Stimulated activated memory B cell treated with anti-CD40 and anti-IgM and Interleukin-4, amounts not matched to agents 10 μg/mL and 1 μg/mL and 100 μg/mL, for 72 hours (primary cell): ENCODE measurements around the gene RASIP1.
"Not testable (repeated sequence)": the region's sequence is repeated elsewhere in the genome, so short reads cannot be mapped to it uniquely, and the experiment has no call there.

Source experiments
- ATAC-seq: fragments of 150-1000 bp; cut with Tn5 transposase; 2 replicates; pipeline ENCODE4 v1.10.0; 2021
- H3K27ac Mint-ChIP-seq: one replicate; pipeline ENCODE4 v1.8.0; 2022; ENCODE audit warnings: mild to moderate bottlenecking, mixed read lengths
- H3K27me3 Mint-ChIP-seq: one replicate; pipeline ENCODE4 v1.8.0; 2022; ENCODE audit warnings: mixed read lengths
- H3K36me3 Mint-ChIP-seq: one replicate; pipeline ENCODE4 v1.8.0; 2022; ENCODE audit warnings: mixed read lengths
- H3K4me1 Mint-ChIP-seq: one replicate; pipeline ENCODE4 v1.8.0; 2022; ENCODE audit warnings: mixed read lengths
- H3K4me3 Mint-ChIP-seq: one replicate; pipeline ENCODE4 v1.8.0; 2022; ENCODE audit warnings: mild to moderate bottlenecking, moderate library complexity, mixed read lengths
- H3K9me3 Mint-ChIP-seq: one replicate; pipeline ENCODE4 v1.8.0; 2022; ENCODE audit warnings: mixed read lengths

Gene RASIP1

DNA sequence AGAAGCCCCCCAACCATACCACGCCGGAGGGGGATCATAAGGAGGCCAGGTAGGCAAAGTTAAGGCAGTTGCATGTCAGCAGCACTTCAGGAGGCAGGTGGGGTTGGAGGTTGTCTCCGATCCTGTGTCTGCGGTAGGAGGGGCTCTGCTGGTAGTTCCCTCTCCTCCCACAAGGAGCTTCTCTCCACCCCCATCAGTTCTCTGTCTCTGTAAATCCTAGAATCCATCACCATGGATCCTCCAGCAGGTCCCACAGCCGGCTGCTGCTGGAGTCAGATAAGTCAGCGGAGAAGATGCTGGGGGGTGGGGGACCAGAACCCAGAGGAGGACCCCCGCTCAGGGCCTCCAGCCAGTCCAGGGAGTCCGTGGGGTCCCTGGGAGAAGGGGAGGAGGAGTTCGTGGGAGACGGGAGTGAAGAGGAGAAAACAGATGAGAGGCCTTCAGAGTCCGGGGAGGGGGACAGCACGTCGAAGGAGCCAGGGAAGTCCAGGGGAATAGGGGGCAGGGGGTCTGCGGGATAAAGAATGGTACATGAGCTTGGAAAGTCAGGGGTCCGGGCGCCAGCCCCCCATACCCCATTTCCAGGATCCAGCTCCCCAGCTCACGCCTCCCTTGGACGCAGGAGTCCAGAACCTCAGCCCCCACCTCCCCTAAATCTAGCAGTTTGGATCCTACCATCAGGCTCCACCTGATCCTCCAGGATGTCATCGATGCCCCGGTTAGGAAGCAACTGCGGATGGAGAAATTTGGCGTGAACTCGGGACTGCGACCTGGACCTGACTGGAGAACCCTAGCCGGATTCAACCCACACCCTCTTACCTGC is 27.2 kb downstream of the RASIP1 start:
- H3K9me3 Mint-ChIP-seq = peaks cover 3% of the 10 kb centered on the region
- H3K4me1 Mint-ChIP-seq = peaks cover 22% of the 10 kb centered on the region
- peak overlapping the region; percentile 1 for H3K27ac Mint-ChIP-seq
- ATAC-seq = no peak
- H3K4me3 Mint-ChIP-seq = peak overlapping the region; percentile 70
- no peaks in the 10 kb centered on the region for H3K27me3 Mint-ChIP-seq
- H3K36me3 Mint-ChIP-seq = no peaks in the 10 kb centered on the region

DNA sequence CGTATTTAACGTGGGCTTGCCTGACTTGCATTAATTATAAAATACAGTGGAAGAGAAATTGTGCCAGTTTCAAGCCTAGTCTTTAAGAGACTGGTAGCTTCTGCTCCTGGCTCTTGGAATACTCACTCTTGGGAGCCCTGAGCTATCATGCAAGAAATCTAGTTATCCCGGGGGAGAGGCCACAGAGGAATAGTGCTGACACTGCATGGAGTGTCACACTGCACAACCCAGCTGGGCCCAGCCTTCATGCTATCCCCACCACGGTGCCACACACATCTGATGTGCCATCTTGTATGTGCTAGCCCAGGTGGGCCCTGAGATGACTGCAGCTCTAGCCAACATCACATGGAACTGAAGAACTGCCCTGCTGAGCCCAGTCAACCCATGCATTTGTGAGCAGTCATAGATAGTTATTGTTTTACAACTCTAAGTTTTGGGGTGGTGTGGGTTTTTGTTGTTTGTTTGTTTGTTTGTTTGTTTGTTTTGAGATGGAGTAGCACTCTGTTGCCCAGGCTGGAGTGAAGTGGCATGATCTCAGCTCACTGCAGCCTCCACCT is 29.2 kb downstream of the RASIP1 start:
- no peak for ATAC-seq
- Mint-ChIP-seq H3K4me3 (no peak overlapping the region), H3K27ac (no peak overlapping the region), H3K36me3 (peaks cover 11% of the 10 kb centered on the region), H3K27me3 (no peaks in the 10 kb centered on the region), H3K4me1 (peaks cover 22% of the 10 kb centered on the region), H3K9me3 (peaks cover 3% of the 10 kb centered on the region)

DNA sequence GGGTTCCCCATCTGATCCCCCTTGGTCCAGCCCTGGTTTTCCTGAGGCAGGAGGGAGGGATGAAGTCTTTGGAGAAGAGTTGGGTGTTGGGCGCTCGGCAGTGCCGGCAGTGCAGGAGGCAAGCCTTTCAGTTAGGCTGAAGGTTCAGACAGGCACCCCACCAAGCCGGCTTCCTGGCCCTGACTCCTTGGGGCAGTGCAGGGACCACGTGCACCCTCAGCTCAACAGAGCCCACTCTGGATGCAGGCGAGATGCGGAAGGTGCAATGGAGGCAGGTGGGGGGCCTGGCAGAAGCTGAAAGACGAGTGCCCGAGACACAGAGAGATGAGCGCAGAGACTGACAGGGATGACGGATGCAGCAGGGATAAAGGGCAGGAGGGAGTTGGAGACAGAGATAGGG is 31.9 kb downstream of the RASIP1 start:
- H3K9me3 Mint-ChIP-seq = peaks cover 3% of the 10 kb centered on the region
- ATAC-seq = no peak
- no peak overlapping the region for H3K4me3 Mint-ChIP-seq
- H3K27ac Mint-ChIP-seq = no peak overlapping the region
- peaks cover 8% of the 10 kb centered on the region for H3K4me1 Mint-ChIP-seq
- no peaks in the 10 kb centered on the region for H3K27me3 Mint-ChIP-seq
- H3K36me3 Mint-ChIP-seq = peaks cover 21% of the 10 kb centered on the region

DNA sequence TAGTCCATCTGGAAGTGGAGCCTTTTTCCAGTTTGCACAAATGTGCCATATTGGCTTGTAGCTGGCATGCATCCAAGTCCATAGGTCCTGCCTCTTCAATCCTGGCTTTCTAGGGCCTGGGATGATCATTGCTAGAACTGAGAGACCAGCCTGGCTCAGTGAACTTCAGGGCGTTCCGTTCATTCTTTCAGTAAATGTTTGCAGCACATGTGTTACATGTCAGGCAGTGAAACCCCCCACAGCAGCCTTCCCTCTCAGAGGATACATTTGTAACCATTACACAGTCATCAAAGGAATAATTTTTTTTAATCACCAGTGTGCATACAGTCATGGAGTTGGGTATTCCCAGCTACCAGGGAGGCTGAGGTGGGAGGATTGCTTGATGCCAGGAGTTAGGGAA is 35.0 kb downstream of the RASIP1 start:
- H3K4me3 Mint-ChIP-seq = no peak overlapping the region
- no peaks in the 10 kb centered on the region for H3K27me3 Mint-ChIP-seq
- H3K4me1 Mint-ChIP-seq = no peaks in the 10 kb centered on the region
- H3K9me3 Mint-ChIP-seq = peaks cover 3% of the 10 kb centered on the region
- peaks cover 31% of the 10 kb centered on the region for H3K36me3 Mint-ChIP-seq
- H3K27ac Mint-ChIP-seq = no peak overlapping the region
- ATAC-seq = no peak

DNA sequence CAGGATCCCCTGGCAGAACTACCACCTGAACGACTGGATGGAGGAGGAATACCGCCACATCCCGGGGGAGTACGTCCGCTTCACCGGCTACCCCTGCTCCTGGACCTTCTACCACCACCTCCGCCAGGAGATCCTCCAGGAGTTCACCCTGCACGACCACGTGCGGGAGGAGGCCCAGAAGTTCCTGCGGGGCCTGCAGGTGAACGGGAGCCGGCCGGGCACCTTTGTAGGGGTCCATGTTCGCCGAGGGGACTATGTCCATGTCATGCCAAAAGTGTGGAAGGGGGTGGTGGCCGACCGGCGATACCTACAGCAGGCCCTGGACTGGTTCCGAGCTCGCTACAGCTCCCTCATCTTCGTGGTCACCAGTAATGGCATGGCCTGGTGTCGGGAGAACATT is 37.1 kb downstream of the RASIP1 start:
- Mint-ChIP-seq H3K27me3 (peaks cover 3% of the 10 kb centered on the region), H3K4me1 (no peaks in the 10 kb centered on the region), H3K4me3 (no peak overlapping the region), H3K27ac (no peak overlapping the region), H3K36me3 (peaks cover 31% of the 10 kb centered on the region), H3K9me3 (no peaks in the 10 kb centered on the region)
- no peak for ATAC-seq

DNA sequence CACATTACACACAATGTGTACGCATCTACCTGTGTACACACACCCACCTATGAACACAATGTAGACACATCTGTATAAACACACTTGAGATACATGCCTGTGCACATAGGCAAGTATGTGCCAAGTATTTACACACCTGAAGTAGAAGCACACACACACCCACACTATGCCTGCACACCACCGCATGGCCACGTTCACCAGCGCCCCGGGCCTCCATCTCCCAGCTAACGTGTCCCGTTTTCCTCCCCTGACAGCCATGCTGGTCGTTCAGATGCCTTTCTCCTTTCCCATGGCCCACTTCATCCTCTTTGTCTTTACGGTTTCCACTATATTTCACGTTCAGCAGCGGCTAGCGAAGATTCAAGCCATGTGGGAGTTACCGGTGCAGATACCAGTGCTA is 37.7 kb downstream of the RASIP1 start:
- ATAC-seq = no peak
- Mint-ChIP-seq H3K9me3 (no peaks in the 10 kb centered on the region), H3K27me3 (peaks cover 9% of the 10 kb centered on the region), H3K27ac (no peak overlapping the region), H3K4me3 (no peak overlapping the region), H3K4me1 (no peaks in the 10 kb centered on the region), H3K36me3 (peaks cover 29% of the 10 kb centered on the region)

DNA sequence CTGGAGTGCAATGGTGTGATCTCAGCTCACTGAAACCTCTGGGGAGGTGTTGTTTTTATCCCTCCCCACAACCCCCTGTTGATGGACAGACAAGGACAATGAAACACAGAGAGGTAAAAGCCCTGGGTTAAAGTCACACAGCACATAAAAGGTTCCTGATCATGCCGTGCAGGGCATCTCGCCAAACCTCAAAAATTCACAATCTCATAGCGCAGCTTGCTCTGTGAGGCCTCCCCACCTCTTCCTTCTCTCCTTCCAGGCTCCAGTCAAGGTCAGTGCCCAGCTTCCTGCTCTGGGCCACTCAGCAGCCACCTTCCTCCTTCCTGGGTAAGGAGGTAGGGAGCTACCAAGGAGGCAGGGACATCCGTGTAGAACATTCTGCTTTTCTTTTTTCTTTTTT is 42.4 kb downstream of the RASIP1 start:
- Mint-ChIP-seq H3K9me3 (no peaks in the 10 kb centered on the region), H3K27me3 (peaks cover 27% of the 10 kb centered on the region), H3K36me3 (peaks cover 8% of the 10 kb centered on the region), H3K4me1 (peaks cover 12% of the 10 kb centered on the region), H3K27ac (no peak overlapping the region), H3K4me3 (no peak overlapping the region)
- ATAC-seq = no peak

DNA sequence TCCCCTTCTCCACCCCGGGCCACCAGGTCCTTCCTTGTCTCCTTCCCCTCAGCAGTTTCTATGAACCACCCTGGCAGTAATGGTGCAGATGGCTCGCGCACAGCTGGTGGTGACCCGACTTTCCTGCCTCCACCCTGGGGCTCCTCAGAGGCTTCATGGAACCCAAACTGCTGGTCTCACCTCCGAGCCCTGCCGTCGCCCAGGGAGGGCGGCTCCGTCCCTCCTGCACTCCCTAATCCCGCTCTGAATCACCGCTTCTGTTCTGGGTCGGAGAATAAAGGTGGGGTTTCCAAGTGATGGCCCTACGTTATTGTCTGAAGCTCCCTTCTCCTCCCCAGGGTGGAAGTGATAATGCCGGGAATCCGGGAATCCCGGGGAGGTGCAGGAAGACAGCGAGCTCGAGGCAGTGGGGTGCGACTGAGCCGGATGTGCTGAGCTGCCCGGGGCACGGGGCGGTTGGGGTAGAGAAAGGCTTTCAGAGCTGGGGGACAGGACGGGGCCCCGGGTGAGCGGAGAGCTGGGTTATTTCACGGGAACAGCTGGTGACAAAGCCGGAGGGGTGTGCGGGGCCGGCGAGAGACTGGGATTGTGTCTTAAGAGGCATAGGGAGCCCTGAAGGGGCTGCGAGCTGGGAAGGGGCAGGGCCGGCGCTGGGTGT is 43.9 kb downstream of the RASIP1 start:
- peak overlapping the region; percentile 40 for H3K4me3 Mint-ChIP-seq
- H3K4me1 Mint-ChIP-seq = peaks cover 12% of the 10 kb centered on the region
- ATAC-seq = peak; percentile 31
- H3K9me3 Mint-ChIP-seq = no peaks in the 10 kb centered on the region
- peak overlapping the region; percentile 19 for H3K27ac Mint-ChIP-seq
- peaks cover 8% of the 10 kb centered on the region for H3K36me3 Mint-ChIP-seq
- H3K27me3 Mint-ChIP-seq = peaks cover 27% of the 10 kb centered on the region

DNA sequence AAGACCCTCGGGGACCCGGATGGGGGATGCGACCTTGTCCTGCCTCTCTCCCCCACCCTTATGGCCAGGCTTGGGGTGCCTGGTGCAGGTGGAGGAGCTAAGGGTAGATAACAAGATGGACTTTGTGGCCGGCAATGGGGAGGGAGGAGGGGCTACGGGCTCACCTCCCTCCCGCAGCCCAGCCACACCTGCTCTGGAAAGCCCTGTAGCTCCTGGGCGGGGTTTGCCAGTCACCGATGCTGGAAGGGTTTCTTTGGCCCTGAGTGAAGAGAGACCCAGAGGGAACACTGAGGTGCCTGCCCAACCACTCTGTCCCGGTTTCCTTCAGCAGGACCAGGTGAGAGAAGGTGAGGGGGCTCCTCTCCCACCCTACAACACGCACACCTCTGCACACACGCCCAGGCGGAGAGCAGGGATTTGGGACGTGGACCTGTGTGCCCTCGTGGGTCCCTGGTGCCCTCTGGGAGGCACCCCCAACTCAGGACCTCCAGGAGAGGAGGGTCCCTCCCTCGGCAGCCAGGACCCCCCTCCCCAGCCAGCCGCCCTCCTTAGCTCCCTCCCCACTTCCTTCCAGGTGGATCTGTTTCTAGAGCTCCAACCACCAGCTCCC is 44.6 kb downstream of the RASIP1 start, which contains the start of gene FUT2:
TSS of gene FUT2 (plus strand) at position 229 of the 610 bp plus-strand sequence. CDS start 6,986 bp downstream, outside the sequence.
- Mint-ChIP-seq H3K4me3 (peak within 1 kb of the TSS; percentile 40), H3K4me1 (peaks cover 12% of the 10 kb centered on the region), H3K36me3 (peaks cover 3% of the 10 kb centered on the region), H3K27me3 (peaks cover 27% of the 10 kb centered on the region), H3K9me3 (no peaks in the 10 kb centered on the region), H3K27ac (peak within 1 kb of the TSS; percentile 19)
- no peak for ATAC-seq

DNA sequence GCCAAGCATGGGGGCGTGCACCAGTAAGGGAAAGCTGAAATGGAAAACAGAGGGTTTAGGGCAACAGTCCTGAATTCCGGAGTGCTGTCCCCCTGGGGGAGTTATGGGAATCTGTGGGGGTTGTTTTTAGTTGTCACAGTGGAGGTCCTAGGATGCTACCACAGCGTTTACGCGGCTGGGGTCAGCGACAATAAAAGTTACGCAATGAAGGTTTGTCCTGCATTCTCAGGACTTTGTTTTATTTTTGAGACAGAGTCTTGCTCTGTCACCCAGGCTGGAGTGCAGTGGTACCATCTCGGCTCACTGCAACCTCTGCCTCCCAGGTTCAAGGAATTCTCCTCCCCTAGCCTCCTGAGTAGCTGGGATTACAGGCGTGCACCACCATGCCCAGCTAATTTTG is 46.8 kb downstream of the RASIP1 start:
- not testable (repeated sequence) for H3K9me3 Mint-ChIP-seq, ATAC-seq, H3K4me3 Mint-ChIP-seq, H3K27ac Mint-ChIP-seq, H3K36me3 Mint-ChIP-seq
- Mint-ChIP-seq H3K4me1 (peaks cover 12% of the 10 kb centered on the region), H3K27me3 (peaks cover 27% of the 10 kb centered on the region)

DNA sequence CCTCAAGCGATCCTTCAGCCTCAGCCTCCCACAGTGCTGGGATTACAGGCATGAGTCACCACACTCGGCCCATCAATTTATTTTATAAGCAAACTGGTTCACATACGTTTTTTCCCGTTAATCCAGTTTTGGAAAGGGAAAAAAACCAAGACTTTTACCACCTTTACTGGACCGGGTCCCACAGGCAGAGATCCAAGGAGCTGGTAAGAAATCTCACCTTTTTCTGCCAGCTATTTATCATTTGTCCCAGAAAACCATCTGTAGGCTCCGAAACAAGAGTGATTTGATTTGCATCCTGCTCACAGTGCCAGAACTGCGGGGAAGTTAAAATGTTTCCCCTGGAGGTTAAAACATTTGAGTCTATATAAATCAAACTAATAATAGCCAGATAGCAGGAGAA is 51.0 kb downstream of the RASIP1 start:
- H3K36me3 Mint-ChIP-seq = no peaks in the 10 kb centered on the region
- H3K27me3 Mint-ChIP-seq = no peaks in the 10 kb centered on the region
- no peak for ATAC-seq
- H3K4me3 Mint-ChIP-seq = no peak overlapping the region
- H3K9me3 Mint-ChIP-seq = no peaks in the 10 kb centered on the region
- H3K27ac Mint-ChIP-seq = no peak overlapping the region
- no peaks in the 10 kb centered on the region for H3K4me1 Mint-ChIP-seq

DNA sequence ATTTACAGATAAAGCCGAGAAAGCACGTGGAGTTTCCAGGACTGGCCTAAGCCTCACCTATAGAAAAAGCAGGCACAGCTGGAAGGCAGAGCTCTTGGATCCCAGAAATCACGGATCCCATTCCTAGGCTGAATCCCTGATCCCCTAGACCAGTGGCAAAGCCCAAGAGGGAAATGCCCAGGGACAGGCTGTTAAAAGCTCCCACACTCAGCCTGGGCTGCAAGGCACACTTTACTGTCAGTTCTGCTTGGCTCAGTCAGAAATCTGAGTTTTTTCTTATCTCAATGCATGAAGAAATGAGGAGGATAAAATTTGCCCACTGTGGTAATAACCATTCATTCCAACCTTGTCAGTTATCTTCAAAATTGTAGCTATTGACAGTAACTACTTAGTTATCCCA is 52.6 kb downstream of the RASIP1 start:
- H3K4me1 Mint-ChIP-seq = no peaks in the 10 kb centered on the region
- no peaks in the 10 kb centered on the region for H3K36me3 Mint-ChIP-seq

DNA sequence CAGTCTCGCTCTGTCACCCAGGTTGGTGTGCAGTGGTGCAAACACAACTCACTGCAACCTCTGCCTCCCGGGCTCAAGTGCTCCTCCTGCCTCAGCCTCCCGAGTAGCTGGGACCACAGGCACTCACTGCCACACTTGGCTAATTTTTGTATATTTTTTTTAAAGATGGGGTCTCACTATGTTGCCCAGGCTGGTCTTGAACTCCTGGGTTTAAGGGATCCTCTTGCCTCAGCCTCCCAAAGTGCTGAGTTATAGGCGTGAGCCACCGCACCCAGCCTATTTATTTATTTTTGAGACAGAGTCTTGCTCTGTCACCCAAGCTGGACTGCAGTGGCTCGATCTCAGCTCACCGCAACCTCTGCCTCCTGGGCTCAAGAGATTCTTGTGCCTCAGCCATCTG is 53.8 kb downstream of the RASIP1 start:
- not testable (repeated sequence) for H3K4me3 Mint-ChIP-seq, ATAC-seq, H3K4me1 Mint-ChIP-seq, H3K27ac Mint-ChIP-seq, H3K36me3 Mint-ChIP-seq, H3K27me3 Mint-ChIP-seq, H3K9me3 Mint-ChIP-seq

More for the DNA sequence above, 52.6 kb downstream of the RASIP1 start:
- Mint-ChIP-seq H3K27ac (no peak overlapping the region), H3K4me3 (no peak overlapping the region), H3K27me3 (no peaks in the 10 kb centered on the region), H3K9me3 (no peaks in the 10 kb centered on the region)
- no peak for ATAC-seq

DNA sequence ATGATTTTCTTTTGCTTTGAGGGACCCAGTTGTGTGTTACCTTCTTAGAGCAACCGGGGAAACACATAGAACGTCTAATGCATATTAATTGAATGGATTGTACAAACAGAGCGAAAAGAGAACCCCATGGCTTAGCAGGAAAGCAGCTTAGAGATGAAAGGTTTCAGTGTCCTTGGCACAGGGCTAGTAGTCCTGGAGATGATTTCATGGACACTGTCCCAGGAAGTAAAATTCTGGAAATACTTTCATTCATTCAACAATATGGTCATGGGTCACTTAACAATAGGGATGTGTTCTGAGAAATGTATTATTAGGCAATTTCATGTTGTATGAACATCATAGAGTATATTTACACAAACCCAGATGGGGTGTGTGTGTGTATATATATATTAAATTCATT is 54.3 kb downstream of the RASIP1 start:
- Mint-ChIP-seq H3K4me3 (no peak overlapping the region), H3K36me3 (no peaks in the 10 kb centered on the region)

DNA sequence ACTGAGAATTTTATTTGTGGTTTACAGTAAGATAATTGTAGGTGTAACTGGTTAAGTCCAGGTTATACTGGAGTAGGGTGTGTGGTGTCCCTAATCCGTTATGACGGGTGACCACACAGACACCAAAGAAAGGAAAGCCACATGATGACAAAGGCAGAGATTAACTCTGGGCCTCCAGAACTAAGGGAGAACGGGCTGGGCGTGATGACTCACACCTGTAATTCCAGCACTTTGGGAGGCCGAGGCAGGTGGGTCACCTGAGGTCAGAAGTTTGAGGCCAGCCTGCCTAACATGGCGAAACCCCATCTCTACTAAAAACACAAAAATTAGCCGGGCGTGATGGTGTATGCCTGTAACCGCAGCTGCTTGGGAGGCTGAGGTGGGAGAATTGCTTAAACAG is 54.8 kb downstream of the RASIP1 start:
- Mint-ChIP-seq H3K9me3 (no peaks in the 10 kb centered on the region), H3K36me3 (no peaks in the 10 kb centered on the region), H3K27ac (no peak overlapping the region), H3K27me3 (no peaks in the 10 kb centered on the region), H3K4me1 (no peaks in the 10 kb centered on the region), H3K4me3 (no peak overlapping the region)
- no peak for ATAC-seq

More for the DNA sequence above, 54.3 kb downstream of the RASIP1 start:
- Mint-ChIP-seq H3K4me1 (no peaks in the 10 kb centered on the region), H3K27ac (no peak overlapping the region), H3K27me3 (no peaks in the 10 kb centered on the region), H3K9me3 (no peaks in the 10 kb centered on the region)
- ATAC-seq = no peak
